ENCODE results near the gene CASQ2. TPM values are rescaled to one million over a fixed set of nuclear protein-coding genes. Genes with fewer than 3 reads are reported as not detected.

Gene CASQ2
- total and polyA plus RNA-seq, 9 of the 15 experiments (the other 6 are each of a cell fraction or from before 2014, with no cell fraction given) = not detected

GRCh38 chr1:115802416-115802815, 33.9 kb upstream of the CASQ2 start:
- H3K9me3 ChIP-seq (replicated peaks; ENCODE audit: control insufficient read depth, insufficient read depth, low read depth, low read length) = no peaks in the 10 kb centered on the region
- ATAC-seq = no peak
- H2AFZ ChIP-seq (ENCODE audit: low read depth, low read length) = no peak overlapping the region
- no peaks in the 10 kb centered on the region for H3K79me2 ChIP-seq (ENCODE audit: control insufficient read depth, insufficient read depth, low read length)
- no peak overlapping the region for H3K4me2 ChIP-seq (ENCODE audit: insufficient read depth, low read length)
- no peak for DNase-seq (ENCODE audit: extremely low read depth in 1 of 4, low spot score in 3 of 4)
- intact Hi-C loops (cut with micrococcal nuclease) (no loop called here), in situ Hi-C loops (cut with MboI) (loop anchor here (10.0 kb wide), 1 partner anchor 702 kb away; no protein-coding TSS in a partner anchor)
- no peak overlapping the region for H3K9ac ChIP-seq (ENCODE audit: insufficient read depth in 1 of 2, low read depth in 2 of 2, low read length in 2 of 2)
- H3K27ac ChIP-seq (ENCODE audit: extremely low read depth, low read depth, low read length) = no peak overlapping the region
- no peaks in the 10 kb centered on the region for H3K4me1 ChIP-seq (replicated peaks in 1 of 2; ENCODE audit: control insufficient read depth in 2 of 2, insufficient read depth in 2 of 2, low read length in 2 of 2)
- no peaks in the 10 kb centered on the region for H3K36me3 ChIP-seq (ENCODE audit: control insufficient read depth, insufficient read depth, low read length)
- no peaks in the 10 kb centered on the region for H3K9me1 ChIP-seq (ENCODE audit: control insufficient read depth, insufficient read depth, low read length)
- no peak overlapping the region for H3K4me3 ChIP-seq
- POLR2A ChIA-PET = no interaction called here
- no peak for TF ChIP-seq MCM2 (IDR thresholded peaks at IDR 0.05; ENCODE audit: low read depth)
- TF ChIP-seq ZBED1 (IDR thresholded peaks at IDR 0.05) = no peak
- TF ChIP-seq SNIP1 (IDR thresholded peaks at IDR 0.05; ENCODE audit: low read depth) = no peak
- TF ChIP-seq MLLT1 (IDR thresholded peaks at IDR 0.05) = no peak
- no peak for TF ChIP-seq ZNF408 (CRISPR knock-in tag; IDR thresholded peaks at IDR 0.05; ENCODE audit: low read depth)
- TF ChIP-seq ZNF780A (CRISPR knock-in tag; IDR thresholded peaks at IDR 0.05) = no peak
- no peak for TF ChIP-seq ASH1L (IDR thresholded peaks at IDR 0.05; ENCODE audit: borderline replicate concordance, low read depth, partially characterized antibody)
- TF ChIP-seq NR2C2 (CRISPR knock-in tag; IDR thresholded peaks at IDR 0.05) = no peak
- no peak for TF ChIP-seq NR2C2 (tag; IDR thresholded peaks at IDR 0.05)
- TF ChIP-seq ZNF197 (CRISPR knock-in tag; IDR thresholded peaks at IDR 0.05; ENCODE audit: low read depth) = no peak
- TF ChIP-seq ZNF76 (CRISPR knock-in tag; IDR thresholded peaks at IDR 0.05; ENCODE audit: borderline replicate concordance) = no peak
- TF ChIP-seq ZNF318 (IDR thresholded peaks at IDR 0.05; ENCODE audit: borderline replicate concordance in 1 of 2, low read depth in 1 of 2) = no peak
- no peak for TF ChIP-seq MED1 (CRISPR knock-in tag; IDR thresholded peaks at IDR 0.05; ENCODE audit: borderline replicate concordance)
- no peak for TF ChIP-seq NR3C1 (CRISPR knock-in tag; IDR thresholded peaks at IDR 0.05)
- WGBS (ENCODE audit: insufficient coverage, low coverage, missing lambda C conversion rate) = 3% methylated on average over 2 of the region's 2 CpGs
- no peaks in the 10 kb centered on the region for H4K20me1 ChIP-seq (replicated peaks; ENCODE audit: control insufficient read depth, insufficient read depth, low read length)
- H3K27me3 ChIP-seq (ENCODE audit: control insufficient read depth in 2 of 2, insufficient read depth in 2 of 2, low read length in 2 of 2) = no peaks in the 10 kb centered on the region; a peak in 1 of 5 replicates
- no peak for FAIRE-seq
- no TSS peak for BruUV-seq (replicated peaks)
- CTCF ChIA-PET (ENCODE audit: low intra/inter-chr PET ratio) = no interaction called here

All from K562 (cell line).